CD8-positive, alpha-beta memory T cell (primary cell): ENCODE measurements around the gene CTTNBP2NL. TPM values are rescaled to one million over a fixed set of nuclear protein-coding genes. Genes with fewer than 3 reads are reported as not detected.
"Not testable (repeated sequence)": the region's sequence is repeated elsewhere in the genome, so short reads cannot be mapped to it uniquely, and the experiment has no call there.

Experiments
- CTCF ChIA-PET: fragments of 350-600 bp; sonication (Branson Sonifier 250); formaldehyde crosslinking; loops from one replicate; lab custom pipeline; 2021; ENCODE audit warnings: antibody characterized with exemption; lab: Charles Lee
- POLR2A ChIA-PET: fragments of 350-600 bp; sonication (Branson Sonifier 250); formaldehyde crosslinking; loops from one replicate; lab custom pipeline; 2021; ENCODE audit warnings: antibody characterized with exemption; lab: Charles Lee
- DNase-seq, 5 donors: peaks; one replicate each; pipeline versions ENCODE4 v3.0.0 to v3.0.0-alpha.2; 2020 to 2022; ENCODE audit warnings: mixed read lengths in 1 of 5
- H3K27ac ChIP-seq: one replicate; pipeline ENCODE4 v1.7.0; 2013; ENCODE audit warnings: low read depth, mild to moderate bottlenecking, low read length, moderate library complexity
- H3K27me3 ChIP-seq: 2 replicates; pipeline ENCODE4 v1.7.0; 2013; ENCODE audit warnings: low read length, mild to moderate bottlenecking; ENCODE audit not compliant: insufficient read depth, poor library complexity, severe bottlenecking
- H3K36me3 ChIP-seq: 2 replicates; pipeline ENCODE4 v1.7.0; 2013; ENCODE audit warnings: mild to moderate bottlenecking, low read length, moderate library complexity; ENCODE audit not compliant: insufficient read depth
- H3K4me1 ChIP-seq: 2 replicates; pipeline ENCODE4 v1.7.0; 2013; ENCODE audit warnings: mild to moderate bottlenecking, low read length, moderate library complexity; ENCODE audit not compliant: insufficient read depth
- H3K4me3 ChIP-seq: 2 replicates; pipeline ENCODE4 v1.7.0; 2013; ENCODE audit warnings: mild to moderate bottlenecking, low read length
- H3K9me3 ChIP-seq: 2 replicates; pipeline ENCODE4 v1.7.0; 2013; ENCODE audit warnings: mild to moderate bottlenecking, low read length
- H3K27ac Mint-ChIP-seq, 8 donors: one replicate each; pipeline ENCODE4 v1.8.0; 2020 to 2021; ENCODE audit warnings: mixed read lengths in 8 of 8, mild to moderate bottlenecking in 6 of 8, inconsistent platforms in 3 of 8, moderate library complexity in 3 of 8
- H3K27me3 Mint-ChIP-seq, 2 donors: one replicate each; pipeline ENCODE4 v1.8.0; 2020 to 2021; ENCODE audit warnings: mixed read lengths in 2 of 2, mild to moderate bottlenecking in 1 of 2, moderate library complexity in 1 of 2
- H3K36me3 Mint-ChIP-seq, 3 donors: one replicate each; pipeline ENCODE4 v1.8.0; 2020 to 2021; ENCODE audit warnings: mixed read lengths in 3 of 3, inconsistent platforms in 1 of 3, mild to moderate bottlenecking in 1 of 3
- H3K4me1 Mint-ChIP-seq, 3 donors: one replicate each; pipeline ENCODE4 v1.8.0; 2020 to 2021; ENCODE audit warnings: mixed read lengths in 3 of 3, inconsistent platforms in 1 of 3, mild to moderate bottlenecking in 1 of 3
- H3K4me3 Mint-ChIP-seq, 7 donors: one replicate each; pipeline ENCODE4 v1.8.0; 2020 to 2021; ENCODE audit warnings: mixed read lengths in 7 of 7, mild to moderate bottlenecking in 6 of 7, moderate library complexity in 4 of 7, inconsistent platforms in 2 of 7
- H3K9me3 Mint-ChIP-seq, 5 donors: one replicate each; pipeline ENCODE4 v1.8.0; 2020 to 2022; ENCODE audit warnings: mixed read lengths in 5 of 5, mild to moderate bottlenecking in 3 of 5, moderate library complexity in 2 of 5, inconsistent platforms in 1 of 5
- polyA plus RNA-seq: library from polyadenylated mRNA; unstranded; fragments of 300-500 nt; fragmentation: Illumina TruSeq; gene quantifications from one replicate; pipeline ENCODE4 v1.2.3, GENCODE V29; 2021
- total RNA-seq, 2 experiments: library from RNA; stranded (reverse); gene quantifications; one replicate each; pipeline ENCODE4 v1.2.3, GENCODE V29; 2021

The CTTNBP2NL gene
- total and polyA plus RNA-seq, 3 experiments from 2014 or later = 0.07 to 2.5 (median 2.3) TPM

DNA sequence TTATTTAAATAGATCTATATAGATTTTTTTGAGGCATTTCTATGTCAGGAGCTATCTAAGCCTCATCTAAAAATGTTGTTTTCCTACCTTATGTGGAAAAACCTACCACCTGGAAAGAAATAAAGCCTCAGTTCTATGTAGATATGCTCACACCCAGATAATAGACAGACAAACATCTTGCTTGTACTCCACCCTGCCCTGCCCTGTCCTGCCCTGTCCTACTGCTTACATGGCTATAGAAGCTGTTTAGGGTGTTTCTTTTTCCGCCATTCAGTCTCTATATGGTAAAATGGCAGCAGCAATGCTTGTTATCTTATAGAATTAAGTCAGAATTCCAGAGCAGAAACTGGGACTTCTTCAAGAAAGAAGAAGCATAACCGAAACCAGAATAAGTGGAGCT lies 13.4 kb downstream of the CTTNBP2NL start:
- H3K36me3 Mint-ChIP-seq = no peaks in the 10 kb centered on the region
- H3K4me1 ChIP-seq = no peaks in the 10 kb centered on the region
- CTCF ChIA-PET = interaction anchor here (1.8 kb wide), 1 partner anchor 18 kb away, joined by 7 read pairs; no protein-coding TSS in a partner anchor

DNA sequence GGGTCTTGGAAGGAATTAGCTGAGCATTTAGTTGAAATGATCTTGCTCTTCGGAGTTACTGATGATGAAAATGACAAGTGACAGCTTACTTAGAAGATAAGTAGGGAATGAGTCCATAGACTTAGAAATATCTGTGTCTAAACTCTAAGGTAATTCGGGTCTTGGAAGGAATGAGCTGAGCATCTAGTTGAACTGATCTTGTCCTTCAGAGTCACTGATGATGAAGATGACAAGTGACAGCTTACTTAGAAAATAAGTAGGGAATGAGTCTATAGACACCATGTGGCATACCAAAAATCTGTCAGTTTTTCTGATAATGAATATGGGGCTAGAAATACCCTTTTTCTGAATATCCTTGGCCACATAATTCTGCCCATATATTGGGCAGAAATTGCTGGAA lies 14.7 kb downstream of the CTTNBP2NL start:
- Histone ChIP-seq H3K27ac (no peak overlapping the region), H3K36me3 (no peaks in the 10 kb centered on the region), H3K9me3 (no peaks in the 10 kb centered on the region), H3K27me3 (no peaks in the 10 kb centered on the region), H3K4me3 (no peak overlapping the region), H3K4me1 (no peaks in the 10 kb centered on the region)
- Mint-ChIP-seq H3K4me1 (no peaks in the 10 kb centered on the region), H3K36me3 (no peaks in the 10 kb centered on the region), H3K27me3 (peaks cover 3 to 10% of the 10 kb centered on the region in 2 donors), H3K27ac (no peak overlapping the region), H3K4me3 (no peak overlapping the region), H3K9me3 (no peaks in the 10 kb centered on the region)
- CTCF ChIA-PET = interaction anchor here (0.5 to 1.8 kb wide), 2 partner anchors 20 to 62 kb away, joined by 3 to 7 read pairs; no protein-coding TSS in a partner anchor
- no peak for DNase-seq
- POLR2A ChIA-PET = no interaction called here

More for the DNA sequence above, 13.4 kb downstream of the CTTNBP2NL start:
- H3K27me3 ChIP-seq = no peaks in the 10 kb centered on the region
- DNase-seq = no peak
- no peaks in the 10 kb centered on the region for H3K36me3 ChIP-seq
- POLR2A ChIA-PET = no interaction called here
- Mint-ChIP-seq H3K9me3 (no peaks in the 10 kb centered on the region), H3K27ac (no peak overlapping the region), H3K27me3 (peaks cover 2 to 10% of the 10 kb centered on the region in 2 donors), H3K4me1 (no peaks in the 10 kb centered on the region), H3K4me3 (no peak overlapping the region)
- H3K27ac ChIP-seq = no peak overlapping the region
- no peaks in the 10 kb centered on the region for H3K9me3 ChIP-seq
- no peak overlapping the region for H3K4me3 ChIP-seq

DNA sequence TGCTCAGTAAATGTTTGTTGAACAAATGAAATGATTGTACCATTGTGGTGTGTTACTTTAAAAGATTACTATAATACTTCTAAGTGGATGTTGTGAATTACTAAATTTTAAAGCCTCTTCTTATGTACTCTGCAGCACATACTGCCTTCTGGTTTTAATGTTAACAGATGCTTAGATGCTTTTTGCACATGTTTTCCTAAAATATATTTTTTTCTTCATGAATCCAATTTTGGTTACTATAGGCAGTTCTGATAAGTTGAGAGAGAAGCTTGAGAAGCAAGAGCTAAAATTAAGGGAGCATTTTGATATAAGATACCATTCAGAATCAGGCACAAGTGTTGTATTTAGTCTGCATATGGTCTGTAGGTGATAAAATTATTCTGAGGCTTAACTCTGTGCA lies 21.3 kb downstream of the CTTNBP2NL start:
- H3K4me1 Mint-ChIP-seq = no peaks in the 10 kb centered on the region
- Histone ChIP-seq H3K9me3 (no peaks in the 10 kb centered on the region), H3K4me3 (no peak overlapping the region), H3K27me3 (no peaks in the 10 kb centered on the region), H3K4me1 (no peaks in the 10 kb centered on the region), H3K27ac (no peak overlapping the region), H3K36me3 (no peaks in the 10 kb centered on the region)
- no peak overlapping the region for H3K27ac Mint-ChIP-seq
- H3K27me3 Mint-ChIP-seq = peaks cover 4 to 9% of the 10 kb centered on the region in 2 donors
- no peaks in the 10 kb centered on the region for H3K9me3 Mint-ChIP-seq
- no peaks in the 10 kb centered on the region for H3K36me3 Mint-ChIP-seq
- POLR2A ChIA-PET = no interaction called here
- CTCF ChIA-PET = no interaction called here
- no peak overlapping the region for H3K4me3 Mint-ChIP-seq
- no peak for DNase-seq

DNA sequence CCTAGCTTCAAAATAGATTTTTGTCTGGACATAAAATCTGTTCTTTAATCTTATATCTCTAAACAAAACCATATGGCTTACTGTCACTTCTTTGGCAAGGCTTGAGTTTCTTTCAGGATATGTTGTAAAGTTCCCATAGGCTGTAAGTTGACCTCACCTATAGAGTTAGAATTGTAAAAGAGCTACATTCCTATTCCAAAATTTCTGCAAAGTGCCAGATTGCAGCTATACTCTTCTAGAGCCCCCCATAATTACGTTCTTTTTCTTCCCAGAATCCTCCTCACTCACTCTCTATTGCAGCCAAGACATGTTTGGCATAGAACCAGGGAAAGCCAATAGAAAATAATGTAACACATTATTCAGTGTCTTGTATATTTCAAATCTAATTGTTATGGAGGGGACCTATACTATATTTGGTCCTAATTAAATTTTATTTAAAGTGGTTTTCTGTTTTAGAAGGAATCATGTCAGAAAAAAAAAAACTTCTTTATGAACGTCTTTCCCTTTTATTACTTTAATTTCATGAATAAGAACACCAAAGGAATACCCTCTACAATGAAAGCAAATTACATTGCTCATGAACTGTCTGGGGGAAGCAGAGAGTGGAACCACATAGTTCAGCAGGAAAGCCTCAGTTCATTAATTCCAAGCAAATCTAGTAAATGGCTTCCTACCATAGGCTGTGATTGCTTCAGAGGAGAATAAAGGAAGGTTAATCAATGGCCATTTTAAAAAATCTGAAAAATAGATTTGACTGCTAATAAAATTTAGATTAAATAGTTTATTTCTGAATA lies 22.3 kb downstream of the CTTNBP2NL start:
- no peaks in the 10 kb centered on the region for H3K4me1 ChIP-seq
- no peaks in the 10 kb centered on the region for H3K9me3 Mint-ChIP-seq
- POLR2A ChIA-PET = no interaction called here

DNA sequence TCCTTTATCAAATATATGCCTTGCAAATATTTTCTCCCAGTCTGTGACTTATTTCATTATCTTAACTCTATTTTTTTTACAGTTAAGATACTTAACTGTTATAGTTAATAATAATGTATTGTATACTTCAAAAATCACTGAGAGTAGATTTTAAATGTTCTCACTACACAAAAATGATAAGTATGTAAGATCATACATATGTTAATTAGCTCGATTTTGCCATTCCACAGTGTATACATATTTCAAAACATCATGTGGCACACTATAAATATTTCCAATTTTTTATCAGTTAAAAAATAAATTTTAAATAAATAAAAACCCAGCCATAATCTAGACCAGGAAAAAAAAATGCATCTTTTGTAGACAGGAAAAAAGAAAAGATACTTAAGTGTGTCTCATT lies 27.2 kb downstream of the CTTNBP2NL start:
- H3K9me3 Mint-ChIP-seq = no peaks in the 10 kb centered on the region
- H3K27me3 Mint-ChIP-seq = peaks cover 5 to 11% of the 10 kb centered on the region in 2 donors
- no peaks in the 10 kb centered on the region for H3K9me3 ChIP-seq
- H3K4me1 ChIP-seq = no peaks in the 10 kb centered on the region
- H3K27me3 ChIP-seq = no peaks in the 10 kb centered on the region
- ChIA-PET CTCF (no interaction called here), POLR2A (no interaction called here)
- no peak overlapping the region for H3K4me3 ChIP-seq
- H3K36me3 Mint-ChIP-seq = no peaks in the 10 kb centered on the region
- no peaks in the 10 kb centered on the region for H3K4me1 Mint-ChIP-seq
- no peak overlapping the region for H3K27ac ChIP-seq
- DNase-seq = no peak
- no peak overlapping the region for H3K4me3 Mint-ChIP-seq
- no peaks in the 10 kb centered on the region for H3K36me3 ChIP-seq
- H3K27ac Mint-ChIP-seq = no peak overlapping the region

More for the DNA sequence above, 22.3 kb downstream of the CTTNBP2NL start:
- Mint-ChIP-seq H3K4me1 (no peaks in the 10 kb centered on the region), H3K4me3 (no peak overlapping the region), H3K27ac (no peak overlapping the region), H3K36me3 (no peaks in the 10 kb centered on the region), H3K27me3 (peaks cover 4 to 7% of the 10 kb centered on the region in 2 donors)
- Histone ChIP-seq H3K9me3 (no peaks in the 10 kb centered on the region), H3K27ac (no peak overlapping the region), H3K36me3 (no peaks in the 10 kb centered on the region), H3K4me3 (no peak overlapping the region), H3K27me3 (no peaks in the 10 kb centered on the region)
- DNase-seq = no peak
- CTCF ChIA-PET = no interaction called here

DNA sequence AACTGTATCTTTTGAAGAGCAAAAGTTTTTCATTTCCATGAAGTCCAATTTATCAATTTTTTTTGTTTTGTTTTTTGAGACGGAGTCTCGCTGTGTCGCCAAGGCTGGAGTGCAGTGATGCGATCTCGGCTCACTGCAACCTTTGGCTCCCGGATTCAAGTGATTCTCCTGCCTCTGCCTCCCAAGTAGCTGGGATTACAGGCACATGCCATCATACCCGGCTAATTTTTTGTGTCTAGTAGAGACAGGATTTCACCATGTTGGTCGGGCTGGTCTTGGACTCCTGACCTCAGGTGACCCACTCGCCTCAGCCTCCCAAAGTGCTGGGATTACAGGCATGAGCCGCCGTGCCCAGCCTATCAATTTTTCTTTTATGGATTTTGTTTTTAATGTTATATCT lies 27.7 kb downstream of the CTTNBP2NL start:
- H3K27me3 ChIP-seq, H3K9me3 ChIP-seq, H3K4me1 Mint-ChIP-seq, H3K9me3 Mint-ChIP-seq, H3K4me1 ChIP-seq, H3K27ac Mint-ChIP-seq, H3K4me3 Mint-ChIP-seq, DNase-seq, H3K36me3 Mint-ChIP-seq, H3K36me3 ChIP-seq, H3K27ac ChIP-seq, CTCF ChIA-PET, H3K4me3 ChIP-seq, POLR2A ChIA-PET: not testable (repeated sequence)
- peaks cover 5 to 11% of the 10 kb centered on the region in 2 donors for H3K27me3 Mint-ChIP-seq

DNA sequence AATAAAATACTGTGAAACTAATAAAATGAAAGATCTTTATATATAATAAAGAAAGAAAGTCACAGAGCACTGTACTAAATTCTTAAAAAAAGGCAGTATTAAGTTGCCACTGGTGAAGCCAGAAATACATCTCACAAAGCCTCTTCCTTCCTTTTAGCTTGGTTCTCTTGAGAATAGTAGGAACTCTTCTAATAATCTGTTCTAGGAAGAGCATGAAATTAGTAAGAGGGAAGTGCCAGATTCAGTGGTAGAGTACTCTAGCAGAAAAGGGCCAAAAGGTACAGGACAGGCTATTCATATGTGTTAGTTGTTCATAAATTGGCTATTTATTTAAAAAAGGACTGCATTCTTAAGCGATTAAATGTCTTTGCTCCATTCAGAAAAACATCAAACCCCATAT lies 33.7 kb downstream of the CTTNBP2NL start:
- Histone ChIP-seq H3K9me3 (no peaks in the 10 kb centered on the region), H3K36me3 (no peaks in the 10 kb centered on the region), H3K27me3 (no peaks in the 10 kb centered on the region), H3K4me1 (no peaks in the 10 kb centered on the region), H3K27ac (no peak overlapping the region), H3K4me3 (no peak overlapping the region)
- H3K4me1 Mint-ChIP-seq = no peaks in the 10 kb centered on the region
- no peak overlapping the region for H3K27ac Mint-ChIP-seq
- no peak overlapping the region for H3K4me3 Mint-ChIP-seq
- peaks cover 12 to 21% of the 10 kb centered on the region in 2 donors for H3K27me3 Mint-ChIP-seq
- no peaks in the 10 kb centered on the region for H3K36me3 Mint-ChIP-seq
- CTCF ChIA-PET = interaction anchor here (1.2 kb wide), 1 partner anchor 17 kb away, joined by 3 read pairs; no protein-coding TSS in a partner anchor
- POLR2A ChIA-PET = no interaction called here
- H3K9me3 Mint-ChIP-seq = no peaks in the 10 kb centered on the region
- no peak for DNase-seq

DNA sequence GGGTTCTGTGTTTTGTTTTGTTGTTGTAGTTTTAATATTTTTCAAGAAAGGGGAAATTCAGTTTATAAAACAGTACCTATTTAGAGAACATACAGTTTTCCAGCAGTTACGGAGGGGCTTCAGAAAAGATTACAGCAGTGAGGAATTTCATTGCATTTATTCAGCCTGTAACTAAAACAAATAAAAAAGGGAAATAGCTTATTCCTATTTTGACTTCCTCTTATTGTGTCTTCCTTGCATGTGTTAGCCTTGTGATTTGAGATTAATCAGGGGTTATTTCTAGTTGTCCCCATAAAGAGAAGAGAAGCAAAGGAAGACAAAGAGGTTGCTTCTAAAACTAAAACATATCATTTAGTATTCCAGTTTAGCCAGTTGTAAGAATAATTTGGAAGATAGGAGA lies 35.0 kb downstream of the CTTNBP2NL start:
- H3K4me1 Mint-ChIP-seq = no peaks in the 10 kb centered on the region
- Histone ChIP-seq H3K27me3 (no peaks in the 10 kb centered on the region), H3K36me3 (no peaks in the 10 kb centered on the region), H3K4me3 (no peak overlapping the region), H3K4me1 (no peaks in the 10 kb centered on the region), H3K9me3 (no peaks in the 10 kb centered on the region), H3K27ac (no peak overlapping the region)
- H3K4me3 Mint-ChIP-seq = no peak overlapping the region
- no peak overlapping the region for H3K27ac Mint-ChIP-seq
- no peaks in the 10 kb centered on the region for H3K36me3 Mint-ChIP-seq
- H3K9me3 Mint-ChIP-seq = no peaks in the 10 kb centered on the region
- POLR2A ChIA-PET = no interaction called here
- CTCF ChIA-PET = interaction anchor here (1.4 kb wide), 1 partner anchor 35 kb away, joined by 3 read pairs; no protein-coding TSS in a partner anchor
- H3K27me3 Mint-ChIP-seq = peaks cover 11 to 17% of the 10 kb centered on the region in 2 donors
- no peak for DNase-seq
